HEK293T (cell line): ENCODE results near the gene SGSM1.

ENCODE experiments used
- ARNT ChIP-seq: fragments of 450-650 bp; IDR thresholded peaks from 2 replicates; pipeline ENCODE4 v1.6.1; 2017; ENCODE audit warnings: mild to moderate bottlenecking
- BHLHE40 ChIP-seq: fragments of 450-650 bp; IDR thresholded peaks from 2 replicates; pipeline ENCODE4 v1.6.1; 2016; ENCODE audit warnings: mild to moderate bottlenecking, moderate library complexity, borderline replicate concordance
- ELF4 ChIP-seq: fragments of 450-650 bp; IDR thresholded peaks from 2 replicates; pipeline ENCODE4 v1.6.1; 2017; ENCODE audit warnings: antibody characterized with exemption
- FOXK2 ChIP-seq: fragments of 450-650 bp; IDR thresholded peaks from 2 replicates; pipeline ENCODE4 v1.6.1; 2016; ENCODE audit warnings: mild to moderate bottlenecking
- HDGF ChIP-seq: fragments of 450-650 bp; IDR thresholded peaks from 2 replicates; pipeline ENCODE4 v1.6.1; 2017; ENCODE audit warnings: antibody characterized with exemption, borderline replicate concordance
- NFRKB ChIP-seq: fragments of 450-650 bp; IDR thresholded peaks from 2 replicates; pipeline ENCODE4 v1.6.1; 2016; ENCODE audit warnings: mild to moderate bottlenecking, moderate library complexity
- SUZ12 ChIP-seq: fragments of 450-650 bp; IDR thresholded peaks from 2 replicates; pipeline ENCODE4 v1.6.1; 2016; ENCODE audit warnings: mild to moderate bottlenecking

- no peak for TF ChIP-seq FOXK2
- TF ChIP-seq ARNT: no peak
- no peak for TF ChIP-seq NFRKB
- no peak for TF ChIP-seq ELF4
- TF ChIP-seq HDGF: no peak
- TF ChIP-seq SUZ12: no peak
- TF ChIP-seq BHLHE40: no peak
Measured at GRCh38 chr22:24894998-24895397, 89.0 kb downstream of the SGSM1 start.
